Stimulated activated CD4-positive, alpha-beta T cell treated with anti-CD3 and anti-CD28 coated beads, Interleukin-15, amount 100 ng/mL, for 24 hours (primary cell): ENCODE results near the gene AUH.
"Not testable (repeated sequence)": the region's sequence is repeated elsewhere in the genome, so short reads cannot be mapped to it uniquely, and the experiment has no call there.

Experiments used
- DNase-seq: peaks from one replicate; pipeline ENCODE4 v3.0.0-alpha.2; 2020

Gene AUH

DNA sequence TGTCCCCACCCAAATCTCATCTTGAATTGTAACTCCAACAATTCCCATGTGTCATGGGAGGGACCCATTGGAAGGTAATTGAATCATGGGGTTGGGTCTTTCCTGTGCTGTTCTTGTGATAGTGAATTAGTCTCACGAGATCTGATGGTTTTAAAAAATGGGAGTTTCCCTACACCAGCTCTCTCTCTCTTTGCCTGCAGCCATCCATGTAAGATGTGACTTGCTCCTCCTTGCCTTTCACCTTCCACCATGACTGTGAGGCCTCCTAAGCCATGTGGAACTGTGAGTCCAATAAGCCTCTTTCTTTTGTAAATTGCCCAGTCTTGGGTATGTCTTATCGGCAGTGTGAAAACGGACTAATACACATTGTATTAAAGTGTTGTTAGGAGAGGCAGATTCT, 16.3 kb upstream of the AUH start:
- DNase-seq = not testable (repeated sequence)

DNA sequence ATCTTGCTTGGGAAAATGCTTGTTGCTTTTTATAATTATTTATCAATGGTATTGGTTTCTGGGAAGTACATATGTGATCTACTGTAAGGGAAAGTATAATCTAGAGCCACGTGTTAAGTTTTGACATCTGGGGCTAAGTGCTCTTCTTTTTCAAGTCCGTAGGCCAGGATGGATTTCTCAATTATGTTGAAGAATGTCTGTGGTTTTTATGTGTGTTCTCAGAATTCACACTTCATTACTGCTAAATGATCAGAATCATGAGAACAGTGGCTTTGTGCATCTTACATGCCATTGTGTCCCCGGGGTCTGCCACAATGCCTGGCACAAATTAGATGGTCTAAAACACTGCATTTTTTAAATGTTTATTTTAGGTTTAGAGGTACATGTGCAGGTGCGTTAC, 14.5 kb upstream of the AUH start:
- DNase-seq = no peak

DNA sequence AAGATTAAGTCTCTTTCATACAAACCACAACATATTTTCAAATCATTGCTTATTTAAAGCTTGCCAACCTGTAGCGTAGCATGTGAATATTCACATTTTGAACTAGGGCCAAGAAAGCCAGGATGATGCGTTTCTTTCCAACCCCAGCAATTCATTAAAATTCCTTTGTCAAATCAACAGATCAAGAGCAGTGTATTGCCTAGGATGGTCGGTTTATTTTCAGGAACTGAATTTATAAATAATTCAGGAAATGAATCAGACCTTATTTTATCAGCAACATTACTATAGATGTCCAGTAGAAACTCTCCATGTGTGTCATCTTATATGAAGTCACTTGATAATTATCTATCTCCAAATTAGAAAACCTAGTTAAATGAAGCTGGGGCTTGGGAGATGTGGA, 13.2 kb upstream of the AUH start:
- DNase-seq = no peak

DNA sequence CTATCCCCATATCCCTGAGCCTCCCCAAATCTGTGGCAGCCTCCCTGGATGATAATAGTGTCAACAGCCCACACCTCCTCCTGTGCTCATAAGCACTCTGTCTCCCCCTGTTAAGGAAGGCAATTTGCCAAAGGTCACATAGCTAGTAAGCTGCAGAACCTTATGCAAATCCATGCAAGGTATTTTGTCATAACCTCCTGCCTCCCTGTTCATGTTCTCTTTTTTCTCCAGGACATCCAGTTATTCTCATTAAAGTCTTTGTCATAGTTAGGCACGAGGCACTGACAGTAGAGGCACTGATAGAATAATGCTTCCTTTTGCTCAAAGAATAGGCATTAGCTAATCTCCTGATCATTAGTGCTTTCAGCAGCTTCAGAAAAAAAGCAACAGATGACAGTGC, 10.2 kb upstream of the AUH start:
- no peak for DNase-seq

DNA sequence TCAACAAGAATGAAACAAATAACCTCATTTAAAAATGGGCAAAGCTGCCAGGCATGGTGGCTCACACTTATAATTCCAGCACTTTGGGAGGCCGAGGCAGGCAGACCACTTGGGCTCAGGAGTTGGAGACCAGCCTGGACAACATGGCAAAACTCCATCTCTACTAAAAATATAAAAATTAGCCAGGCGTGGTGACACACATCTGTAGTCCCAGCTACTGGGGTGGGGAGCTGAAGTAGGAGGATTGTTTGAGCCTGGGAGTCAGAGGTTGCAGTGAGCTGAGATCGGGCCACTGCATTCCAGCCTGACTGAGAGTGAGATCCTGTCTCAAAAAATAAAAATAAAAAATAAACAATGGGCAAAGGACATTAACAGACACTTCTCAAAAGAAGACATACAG, 8.3 kb upstream of the AUH start:
- not testable (repeated sequence) for DNase-seq

DNA sequence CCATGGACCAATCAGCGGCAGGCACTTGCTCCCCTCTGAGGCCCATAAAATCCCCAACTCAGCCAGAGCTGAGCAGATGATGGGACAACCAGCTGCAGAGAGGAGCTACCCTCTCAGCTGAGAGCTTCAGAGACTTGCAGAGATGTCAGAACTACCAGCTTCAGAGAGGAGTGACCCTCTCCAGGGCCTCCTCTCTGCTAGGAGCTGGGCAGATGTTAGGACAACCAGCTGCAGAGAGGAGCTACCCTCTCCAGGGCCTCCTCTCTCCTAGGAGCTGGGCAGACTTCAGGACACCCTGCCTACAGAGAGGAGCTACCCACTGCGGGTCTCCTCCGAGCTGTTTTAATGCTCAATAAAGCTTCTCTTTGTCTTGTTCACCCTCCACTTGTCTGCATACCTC, 3.0 kb upstream of the AUH start:
- no peak for DNase-seq

DNA sequence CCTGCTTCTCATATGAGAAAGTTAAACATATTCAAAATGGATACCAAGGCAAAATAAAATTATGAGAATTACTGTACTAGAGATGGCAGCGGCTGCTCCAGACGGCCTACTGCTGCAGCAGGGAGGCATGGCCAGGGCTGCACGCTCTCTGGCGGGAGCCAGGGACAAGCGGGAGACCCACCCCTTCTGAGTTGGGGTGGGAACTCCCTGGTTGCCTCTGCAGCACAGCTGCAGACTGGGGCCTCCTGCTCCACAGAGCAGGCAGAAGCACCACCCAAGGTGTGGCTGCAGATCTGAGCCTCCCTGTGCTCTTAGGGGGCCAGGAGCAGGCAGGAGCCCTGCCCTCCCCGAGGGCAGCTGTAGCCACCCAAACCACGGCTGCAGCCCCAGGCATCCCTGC, 2.3 kb upstream of the AUH start:
- DNase-seq = no peak

DNA sequence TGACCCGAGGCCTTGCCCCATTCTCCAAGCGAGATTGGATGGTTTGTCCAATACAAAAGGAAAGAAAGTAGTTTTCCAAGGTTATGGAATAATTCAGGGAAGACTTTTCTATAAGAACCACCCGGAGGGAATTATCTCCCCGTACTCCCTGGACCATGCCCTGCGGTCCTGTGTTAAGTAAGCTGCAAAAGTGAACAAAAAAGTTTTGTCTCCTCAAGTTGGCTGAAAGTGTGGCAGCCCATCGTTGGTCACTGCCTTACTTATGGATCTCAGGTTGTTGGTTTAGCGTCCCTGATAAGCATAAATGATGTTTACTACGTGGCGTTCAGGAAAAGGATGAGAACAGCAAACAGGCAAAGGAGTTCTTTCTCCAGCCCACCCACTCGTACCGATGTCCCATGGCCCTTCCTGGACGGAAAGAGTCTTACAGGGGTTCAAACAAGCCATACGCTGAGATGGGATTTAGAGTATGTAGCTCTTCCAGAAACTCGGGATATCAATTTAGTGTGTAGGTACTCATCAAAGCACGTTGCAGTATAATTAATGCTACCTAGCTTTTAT, 413 bp upstream of the AUH start:
- DNase-seq = no peak

DNA sequence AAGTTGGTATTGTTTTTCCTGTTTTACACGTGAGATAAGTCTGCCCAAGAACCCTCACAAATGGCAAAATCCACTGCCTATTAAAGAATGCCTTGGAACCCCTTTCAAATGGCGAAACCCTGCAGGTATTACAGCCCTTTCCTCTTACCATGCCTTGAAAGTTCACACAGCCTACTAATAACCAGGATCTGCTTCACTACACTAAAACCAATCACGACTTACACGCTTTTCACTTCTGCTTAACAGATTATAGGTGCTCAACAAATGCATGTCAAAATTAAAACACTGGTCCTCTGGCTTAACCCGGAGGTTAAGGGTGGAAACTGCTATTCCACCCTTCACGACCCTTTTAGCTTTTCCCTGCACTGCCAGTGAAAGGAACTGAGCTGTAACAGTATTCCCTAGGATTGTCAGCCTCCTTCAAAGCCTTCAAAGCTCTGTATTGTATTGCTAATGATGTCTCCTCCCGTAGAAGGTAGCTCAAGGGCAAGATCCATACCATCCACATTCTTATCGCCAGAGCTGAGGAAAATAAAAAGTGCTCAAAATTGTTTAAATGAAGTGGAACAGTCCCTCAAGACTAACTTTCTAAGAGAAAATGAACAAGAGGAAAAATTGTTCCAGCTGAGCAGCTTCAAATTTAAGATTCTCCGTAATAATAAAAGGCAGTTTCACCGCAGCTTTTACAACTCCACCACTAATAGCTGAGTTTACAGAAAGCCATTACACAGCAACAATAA, 997 bp downstream of the AUH start:
- DNase-seq = no peak

DNA sequence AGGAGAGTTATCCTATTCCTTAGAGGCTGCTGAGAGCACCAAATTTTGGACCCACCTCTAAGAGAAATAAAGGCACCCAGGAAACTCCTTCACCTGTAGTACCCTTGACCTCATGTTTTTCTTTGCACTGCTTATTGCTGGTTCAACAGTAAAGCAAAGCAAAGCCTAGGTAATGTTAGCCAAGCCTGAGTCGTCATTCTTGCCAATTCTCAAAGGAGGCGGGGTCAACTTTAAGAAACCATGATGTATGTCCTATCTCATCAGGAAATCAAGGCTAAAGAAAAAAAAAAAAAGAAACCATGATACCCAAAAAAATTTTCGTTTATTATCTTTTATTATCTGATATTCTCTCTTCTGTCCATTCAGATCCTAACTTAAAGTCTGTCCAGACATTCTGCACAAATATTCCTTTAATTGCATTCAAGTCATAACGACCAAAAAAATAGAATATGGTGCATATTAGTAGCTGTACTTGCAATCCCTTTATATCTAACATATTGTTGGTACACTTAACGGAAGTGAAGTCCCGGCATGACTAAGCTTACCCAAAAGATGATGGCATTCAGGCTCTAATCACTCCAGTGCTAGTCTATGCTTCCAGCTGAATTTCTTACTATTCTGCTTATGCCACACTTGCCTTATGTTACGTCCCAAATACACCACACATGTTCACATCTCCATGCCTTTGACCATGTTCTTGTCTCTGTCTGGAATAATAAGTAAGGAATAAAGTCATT, 1.8 kb downstream of the AUH start:
- DNase-seq = peak; percentile 18

DNA sequence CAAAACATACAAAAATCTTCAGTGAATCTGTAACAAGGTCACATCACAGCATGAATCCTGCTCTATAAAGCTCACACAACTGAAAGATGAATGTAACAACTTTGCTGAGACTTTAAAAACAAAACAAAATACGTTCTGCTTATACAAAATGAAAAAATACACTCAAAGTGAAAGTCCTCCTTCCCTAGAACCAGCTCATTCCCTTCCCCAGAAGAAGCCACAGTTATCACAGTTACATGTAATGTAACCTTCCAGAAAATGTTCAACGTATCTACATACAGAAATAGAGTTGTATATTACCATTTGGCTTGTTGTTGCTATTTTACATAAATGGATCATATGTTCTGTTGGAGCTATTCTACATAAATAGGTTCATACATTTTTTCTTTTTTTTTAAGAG, 2.6 kb downstream of the AUH start:
- DNase-seq = no peak

DNA sequence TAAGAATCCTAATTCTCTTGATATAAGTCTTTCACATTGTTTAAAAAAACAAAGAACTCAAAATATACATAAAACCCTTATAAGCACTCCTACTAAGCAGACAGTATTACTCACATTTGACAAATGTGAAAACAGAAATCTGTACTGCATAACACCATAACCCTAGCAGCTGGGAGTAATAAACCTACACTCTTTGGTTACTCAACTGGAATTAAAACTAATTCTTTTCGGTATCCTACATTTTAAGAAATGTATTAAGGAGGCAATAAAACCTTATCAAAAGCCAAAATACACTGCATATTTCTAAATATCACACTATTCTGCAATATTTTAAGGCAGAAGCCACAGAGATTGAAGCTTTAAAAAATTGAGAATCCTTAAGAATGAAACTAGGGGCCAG, 6.8 kb downstream of the AUH start:
- no peak for DNase-seq

DNA sequence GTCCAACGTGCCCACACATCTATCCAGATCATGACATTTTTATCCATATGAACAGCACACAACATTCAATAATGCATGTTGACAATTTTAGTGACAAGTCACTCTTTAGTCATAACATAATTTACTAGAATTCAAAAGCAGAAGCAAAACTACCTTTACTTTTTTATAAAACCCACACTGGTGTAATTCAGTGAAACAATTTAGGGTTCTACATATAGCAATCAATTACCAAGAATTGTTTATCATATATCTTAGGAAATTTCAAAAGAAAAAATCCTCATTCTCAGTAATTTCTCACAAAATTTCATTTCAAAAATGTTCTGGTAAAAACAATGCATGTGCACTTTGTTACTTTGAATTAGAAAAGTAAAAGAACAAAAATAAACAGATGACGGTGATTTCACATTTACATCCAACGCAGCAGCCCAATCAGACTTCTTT, 12.6 kb downstream of the AUH start:
- no peak for DNase-seq

DNA sequence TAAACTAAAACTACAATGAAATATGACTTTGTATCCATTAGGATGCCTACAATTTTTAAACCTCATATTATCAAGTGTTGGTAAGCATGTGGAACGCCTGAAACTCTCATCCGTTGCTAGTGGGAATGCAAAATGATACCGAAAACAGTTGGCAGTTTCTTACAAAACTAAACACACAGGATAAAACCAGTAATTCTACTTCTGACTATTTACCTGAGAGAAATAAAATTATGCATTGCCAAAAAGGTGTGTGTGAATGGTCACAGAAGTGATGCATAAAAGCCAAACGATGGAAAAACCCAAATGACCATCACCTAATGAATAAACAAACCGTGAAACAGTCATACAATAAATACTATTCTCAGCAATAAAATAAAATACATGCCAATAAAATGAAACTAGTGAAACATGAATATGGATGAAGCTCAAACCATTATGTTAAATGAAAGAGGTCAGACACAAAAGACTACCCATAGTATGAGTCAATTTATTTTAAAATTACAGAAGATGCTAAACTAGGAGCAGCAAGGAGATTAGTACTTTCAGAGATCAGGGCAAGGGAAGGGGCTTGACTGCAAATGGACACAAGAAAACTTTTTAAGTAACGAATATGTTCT, 13.4 kb downstream of the AUH start:
- no peak for DNase-seq

DNA sequence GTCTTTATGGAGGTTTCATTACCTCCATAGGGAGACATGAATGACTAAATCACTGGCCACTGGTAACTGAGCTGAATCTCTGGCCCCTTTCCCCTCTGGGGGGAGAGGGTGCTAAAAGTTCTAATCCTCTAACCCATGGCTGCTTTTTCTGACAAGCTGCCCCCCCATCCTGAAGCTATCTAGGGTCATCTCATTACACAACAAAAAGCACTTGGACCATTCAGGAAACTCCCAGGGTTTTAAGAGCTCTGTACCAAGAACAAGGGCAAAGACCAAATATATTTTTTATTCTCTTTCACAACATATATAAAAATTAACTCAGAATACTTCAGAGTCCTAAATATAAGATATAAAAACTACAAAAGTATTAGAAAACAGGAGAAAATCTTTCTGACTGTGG, 14.3 kb downstream of the AUH start:
- no peak for DNase-seq

DNA sequence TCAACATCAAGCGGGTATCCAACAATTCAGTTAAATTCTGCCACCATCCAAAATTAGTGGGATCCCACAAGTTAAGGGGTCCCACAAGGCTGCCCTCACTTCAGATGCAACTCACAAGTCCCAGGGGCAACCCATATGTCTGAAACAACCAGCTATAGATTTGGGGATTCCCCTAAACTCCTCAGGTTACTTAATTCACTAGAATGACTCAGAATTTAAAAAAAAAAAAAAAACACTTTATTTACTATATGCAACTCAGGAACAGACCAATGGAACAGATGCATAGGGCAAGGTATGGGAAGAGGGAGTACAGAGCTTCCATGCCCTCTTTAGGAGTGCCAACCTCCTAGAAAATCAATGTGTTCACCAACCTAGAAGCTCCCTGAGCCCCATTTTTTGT, 15.1 kb downstream of the AUH start:
- DNase-seq = no peak

DNA sequence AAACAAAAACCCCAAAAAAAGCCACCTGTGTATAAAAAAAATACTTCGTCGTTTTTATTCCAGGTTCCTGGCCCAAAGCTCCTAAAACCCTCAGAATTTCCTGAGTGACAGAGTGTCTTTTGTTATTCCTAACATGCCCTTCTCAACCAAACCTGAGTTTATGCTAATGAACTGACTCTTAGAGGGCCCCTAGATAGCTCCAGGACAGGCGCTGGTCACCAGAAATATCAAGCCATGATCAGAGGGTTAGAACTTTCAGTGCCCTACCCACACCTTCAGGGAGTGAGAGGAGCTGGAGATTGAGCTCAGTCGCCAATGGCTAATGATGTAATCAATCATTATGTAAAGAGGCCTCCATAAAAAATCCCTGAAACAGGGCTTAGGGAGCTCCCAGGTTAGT, 15.7 kb downstream of the AUH start:
- no peak for DNase-seq

DNA sequence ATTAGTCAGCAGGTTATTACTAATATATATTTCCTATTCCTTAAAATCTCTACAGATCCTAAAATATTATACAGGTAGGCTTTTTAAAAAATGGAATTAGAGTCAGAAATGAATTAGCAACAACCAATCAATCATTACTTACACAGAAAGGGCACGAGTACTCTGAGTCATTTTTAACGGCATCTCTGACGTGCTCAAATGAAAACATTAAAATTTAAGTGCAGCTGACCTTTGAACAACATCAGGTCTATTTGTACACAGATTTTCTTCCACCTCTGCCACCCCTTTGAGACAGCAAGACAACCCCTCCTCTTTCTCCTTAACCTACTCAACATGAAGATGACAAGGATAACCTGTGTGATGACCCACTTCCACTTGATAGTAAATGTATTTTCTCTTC, 19.1 kb downstream of the AUH start:
- DNase-seq = no peak

DNA sequence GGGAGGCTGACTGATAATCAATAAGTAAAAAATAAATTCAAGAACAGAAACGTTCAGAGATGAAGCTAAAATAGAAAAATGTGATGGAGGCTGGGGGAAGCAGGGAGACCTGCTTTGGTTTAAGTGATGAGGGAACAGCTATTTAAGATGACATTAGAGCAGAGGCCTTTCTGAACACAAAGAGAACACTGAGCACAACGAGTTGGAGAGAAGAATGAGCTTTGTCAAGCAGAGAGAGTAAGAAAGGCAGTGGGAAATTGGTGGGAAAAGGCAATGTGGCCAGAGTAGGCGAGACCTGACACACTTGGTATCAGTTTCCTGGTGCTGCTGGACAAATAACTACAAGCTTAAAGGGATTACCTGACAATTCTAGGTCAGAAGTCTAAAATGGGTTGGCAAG, 20.0 kb downstream of the AUH start:
- no peak for DNase-seq

DNA sequence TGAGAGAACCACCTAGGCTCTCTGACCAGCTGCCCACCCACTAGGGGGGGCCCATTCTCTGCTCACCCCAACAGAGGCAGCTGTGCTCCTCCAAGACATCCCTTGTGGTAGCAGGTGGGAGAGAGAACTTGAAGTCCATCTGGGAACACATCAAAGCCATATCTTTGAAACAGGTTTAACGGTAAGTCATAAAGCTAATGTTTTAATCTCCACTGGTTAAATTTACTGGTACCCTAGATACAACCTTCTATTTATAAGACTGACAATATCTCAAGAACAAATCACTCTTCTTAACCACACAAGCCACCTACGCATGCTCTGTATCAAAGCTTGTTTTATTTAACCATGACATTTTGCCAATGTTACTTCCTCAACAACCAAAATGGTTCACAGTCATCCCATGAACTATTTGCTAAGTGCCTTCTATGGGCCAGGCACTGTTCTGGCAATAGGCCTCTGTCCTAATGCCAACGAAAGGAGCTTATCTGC, 20.4 kb downstream of the AUH start:
- DNase-seq = no peak

DNA sequence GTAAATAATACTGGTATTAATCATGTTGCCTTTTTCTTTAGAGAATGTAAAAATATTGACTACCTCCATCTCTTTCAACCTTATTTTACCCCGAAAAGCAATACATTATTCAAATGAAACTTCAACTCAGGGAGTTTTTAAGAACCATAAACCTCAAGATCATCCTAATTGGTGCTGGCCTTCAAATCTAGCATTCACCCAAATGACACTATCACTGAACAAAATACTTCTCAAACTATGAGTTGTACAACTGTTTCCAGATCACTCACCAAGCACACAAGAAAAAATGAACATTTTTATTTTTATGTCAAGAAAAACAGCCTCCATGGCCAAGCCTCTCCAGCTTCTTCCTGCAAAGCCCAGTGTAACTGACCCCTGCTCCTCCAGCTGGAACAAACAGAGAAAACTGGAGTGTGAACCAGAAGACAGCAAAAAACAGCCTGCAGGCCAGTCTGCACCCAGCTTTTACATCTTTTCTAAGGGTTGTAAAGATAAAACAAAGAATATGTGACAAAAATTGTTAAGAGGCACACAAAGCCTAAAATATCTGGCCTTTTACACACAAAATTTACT, 21.2 kb downstream of the AUH start:
- no peak for DNase-seq

DNA sequence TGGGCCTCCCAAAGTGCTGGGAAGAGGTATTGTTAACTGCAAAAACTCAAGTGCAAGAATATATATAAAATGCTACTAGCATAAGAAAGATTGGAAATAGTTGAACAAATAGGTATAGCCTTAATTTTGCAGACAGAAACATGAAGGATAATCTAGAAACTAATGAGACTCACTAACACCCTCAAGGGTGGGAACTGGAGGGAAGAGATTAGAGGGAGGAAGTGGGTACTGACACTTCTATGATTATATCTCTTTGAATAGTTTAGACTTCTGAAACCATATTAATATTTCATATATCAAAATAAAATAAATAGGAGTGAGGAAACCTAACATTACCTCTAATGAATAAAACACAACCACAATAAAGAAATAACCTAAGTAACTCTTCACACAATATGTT, 23.0 kb downstream of the AUH start:
- DNase-seq = no peak

DNA sequence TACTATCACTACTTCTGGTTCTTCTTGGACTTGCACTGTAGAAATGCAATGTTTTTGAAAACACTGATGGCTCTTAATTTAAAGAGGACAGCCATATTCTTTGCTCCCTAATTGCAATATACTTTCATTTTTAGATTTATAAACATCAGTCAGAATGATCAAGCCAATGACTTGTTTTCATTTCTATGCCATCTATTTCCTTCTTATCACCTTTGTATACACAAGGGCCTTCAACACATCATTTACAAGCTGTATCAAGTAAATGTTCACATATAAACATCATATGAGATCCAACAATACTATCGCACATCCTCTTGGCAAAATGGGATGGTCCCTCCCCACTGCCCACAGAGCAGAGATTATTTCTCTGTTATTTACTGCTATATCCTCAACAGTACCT, 24.9 kb downstream of the AUH start:
- no peak for DNase-seq

DNA sequence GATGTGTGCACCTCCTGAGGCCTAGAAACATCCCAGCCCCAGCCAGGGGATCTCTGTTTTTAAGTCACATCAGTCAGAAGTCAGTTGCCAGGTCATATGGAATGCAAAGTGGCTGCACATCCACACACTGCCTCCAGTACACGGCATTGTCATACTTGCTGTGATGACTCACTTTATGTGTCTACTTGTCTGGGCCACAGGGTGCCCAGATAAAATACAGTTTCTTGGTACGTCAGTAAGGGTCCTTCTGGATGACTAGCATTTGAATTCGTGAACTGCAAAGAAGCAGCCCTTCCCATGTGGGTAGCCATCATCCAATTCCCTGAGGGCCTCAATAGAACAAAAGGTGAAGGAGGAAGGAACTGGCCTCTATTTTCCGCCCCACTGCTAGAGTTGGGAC, 27.7 kb downstream of the AUH start:
- DNase-seq = no peak
